GM23248 (cell line): ENCODE data around the gene NKG7.

Experiments used
- EZH2 ChIP-seq: fragments of 200-600 bp; sonication (generic); IDR thresholded peaks from 2 replicates; pipeline ENCODE4 v1.6.1; 2018; ENCODE audit warnings: antibody characterized with exemption, mild to moderate bottlenecking; ENCODE audit not compliant: insufficient read depth, poor library complexity, severe bottlenecking
- EZH2phosphoT487 ChIP-seq: fragments of 200-600 bp; sonication (generic); IDR thresholded peaks from 2 replicates; pipeline ENCODE4 v1.6.1; 2018; ENCODE audit warnings: antibody characterized with exemption, moderate library complexity, mild to moderate bottlenecking, low read depth; ENCODE audit not compliant: insufficient read depth

DNA sequence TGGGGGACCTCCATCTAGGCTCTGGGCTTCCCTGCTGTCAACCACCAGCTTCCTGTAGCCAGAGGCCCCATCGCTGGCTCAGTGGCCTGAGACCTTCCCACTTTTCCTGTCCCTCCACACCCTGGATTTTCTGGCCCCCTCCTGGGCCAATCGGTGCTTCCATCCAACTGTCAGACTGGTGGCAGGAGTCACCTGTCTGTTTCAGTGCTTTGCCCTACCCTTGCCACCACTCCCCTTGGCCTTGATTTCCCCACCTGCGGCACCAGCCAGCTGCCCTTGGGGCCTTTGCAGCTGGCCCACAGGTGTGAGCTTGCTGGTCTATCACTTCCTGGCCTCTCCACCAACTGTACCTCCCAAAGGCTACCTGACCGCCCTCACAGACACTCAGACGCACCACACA lies 43.0 kb downstream of the NKG7 start:
- TF ChIP-seq EZH2 (no peak), EZH2phosphoT487 (no peak)
